Loucy (cell line): Measurements from ENCODE around the gene WDR49.
A peak's percentile ranks its signal among the peaks of the same experiment; 100 is the strongest.

Experiments
- H2AFZ ChIP-seq: fragments of 200-600 bp; sonication (generic); 2 replicates; pipeline ENCODE4 v1.6.0; 2016; ENCODE audit warnings: antibody characterized with exemption, mild to moderate bottlenecking, low read length, moderate library complexity
- H3F3A ChIP-seq: fragments of 200-600 bp; 2 replicates; pipeline ENCODE4 v1.6.0; 2016; ENCODE audit warnings: antibody characterized with exemption, low read depth, mild to moderate bottlenecking
- H3K27me3 ChIP-seq: fragments of 200-600 bp; sonication (generic); 2 replicates; pipeline ENCODE4 v1.6.1; 2014; ENCODE audit warnings: low read length, mild to moderate bottlenecking; ENCODE audit not compliant: insufficient read depth, poor library complexity, severe bottlenecking
- H3K36me3 ChIP-seq: fragments of 200-600 bp; sonication (generic); 2 replicates; pipeline ENCODE4 v1.6.1; 2016; ENCODE audit warnings: low read length; ENCODE audit not compliant: insufficient read depth
- H3K4me1 ChIP-seq: fragments of 200-600 bp; sonication (generic); 2 replicates; pipeline ENCODE4 v1.5.1; 2014; ENCODE audit warnings: low read length, mild to moderate bottlenecking; ENCODE audit not compliant: insufficient read depth, poor library complexity, severe bottlenecking
- H3K4me2 ChIP-seq: fragments of 200-600 bp; sonication (generic); 2 replicates; pipeline ENCODE4 v1.6.0; 2014; ENCODE audit warnings: antibody characterized with exemption, low read length, low read depth, mild to moderate bottlenecking; ENCODE audit not compliant: poor library complexity, severe bottlenecking
- H3K4me3 ChIP-seq: fragments of 200-600 bp; sonication (generic); 2 replicates; pipeline ENCODE4 v1.5.1; 2014; ENCODE audit warnings: low read length, mild to moderate bottlenecking, mixed read lengths; ENCODE audit not compliant: poor library complexity, severe bottlenecking
- H3K79me2 ChIP-seq: fragments of 200-600 bp; sonication (generic); 2 replicates; pipeline ENCODE4 v1.6.1; 2014; ENCODE audit warnings: low read length; ENCODE audit not compliant: insufficient read depth
- H3K9ac ChIP-seq: fragments of 200-600 bp; sonication (generic); 2 replicates; pipeline ENCODE4 v1.6.0; 2014; ENCODE audit warnings: mild to moderate bottlenecking, low read depth, low read length, moderate library complexity; ENCODE audit not compliant: poor library complexity, severe bottlenecking
- H3K9me2 ChIP-seq: fragments of 200-600 bp; sonication (generic); replicated peaks from 2 replicates; pipeline ENCODE4 v1.6.1; 2016; ENCODE audit warnings: low read depth, low read length, mixed read lengths
- H3K9me3 ChIP-seq: fragments of 200-600 bp; sonication (generic); 2 replicates; pipeline ENCODE4 v1.6.1; 2014; ENCODE audit warnings: mild to moderate bottlenecking, antibody characterized with exemption, low read length, low read depth; ENCODE audit not compliant: insufficient read depth
- H4K20me1 ChIP-seq: fragments of 200-600 bp; sonication (generic); 2 replicates; pipeline ENCODE4 v1.6.0; 2014; ENCODE audit warnings: antibody characterized with exemption, low read length, mild to moderate bottlenecking; ENCODE audit not compliant: insufficient read depth, poor library complexity, severe bottlenecking
- CTCF ChIP-seq: fragments of 200-600 bp; sonication (generic); conservative IDR thresholded peaks from 2 replicates; pipeline ENCODE4 v1.5.1; 2014; ENCODE audit warnings: mild to moderate bottlenecking, antibody characterized with exemption, low read length
- EZH2phosphoT487 ChIP-seq: fragments of 200-600 bp; IDR thresholded peaks from 2 replicates; pipeline ENCODE4 v1.6.1; 2018; ENCODE audit warnings: antibody characterized with exemption, mild to moderate bottlenecking, moderate library complexity, borderline replicate concordance

Gene WDR49

GRCh38 chr3:167497903-167498302, 155.8 kb downstream of the WDR49 start:
- H3K27me3 ChIP-seq = no peaks in the 10 kb centered on the region
- no peak overlapping the region for H3K4me2 ChIP-seq
- TF ChIP-seq EZH2phosphoT487 = no peak
- H3K4me3 ChIP-seq = no peak overlapping the region
- H3K9me2 ChIP-seq = no peaks in the 10 kb centered on the region
- H3K79me2 ChIP-seq = no peaks in the 10 kb centered on the region
- H3K4me1 ChIP-seq = no peaks in the 10 kb centered on the region
- H3F3A ChIP-seq = no peaks in the 10 kb centered on the region
- no peaks in the 10 kb centered on the region for H3K9me3 ChIP-seq
- no peaks in the 10 kb centered on the region for H4K20me1 ChIP-seq
- H2AFZ ChIP-seq = no peak overlapping the region
- no peak overlapping the region for H3K9ac ChIP-seq
- no peaks in the 10 kb centered on the region for H3K36me3 ChIP-seq

- H3K9me2 ChIP-seq = no peaks in the 10 kb centered on the region
Measured at GRCh38 chr3:167493244-167493643, 160.5 kb downstream of the WDR49 start.

GRCh38 chr3:167491621-167492020, 162.1 kb downstream of the WDR49 start:
- Histone ChIP-seq H3K79me2 (no peaks in the 10 kb centered on the region), H3F3A (no peaks in the 10 kb centered on the region), H4K20me1 (no peaks in the 10 kb centered on the region), H3K9ac (no peak overlapping the region), H2AFZ (no peak overlapping the region), H3K27me3 (no peaks in the 10 kb centered on the region), H3K9me3 (no peaks in the 10 kb centered on the region), H3K4me1 (no peaks in the 10 kb centered on the region), H3K9me2 (no peaks in the 10 kb centered on the region), H3K4me3 (no peak overlapping the region), H3K4me2 (no peak overlapping the region), H3K36me3 (no peaks in the 10 kb centered on the region)
- TF ChIP-seq CTCF (no peak), EZH2phosphoT487 (no peak)

More at GRCh38 chr3:167493244-167493643, 160.5 kb downstream of the WDR49 start:
- Histone ChIP-seq H3F3A (no peaks in the 10 kb centered on the region), H4K20me1 (no peaks in the 10 kb centered on the region), H3K9me3 (no peaks in the 10 kb centered on the region), H3K36me3 (no peaks in the 10 kb centered on the region), H3K4me3 (no peak overlapping the region), H3K27me3 (no peaks in the 10 kb centered on the region), H3K79me2 (no peaks in the 10 kb centered on the region), H3K4me1 (no peaks in the 10 kb centered on the region), H3K4me2 (no peak overlapping the region), H2AFZ (no peak overlapping the region), H3K9ac (no peak overlapping the region)
- no peak for TF ChIP-seq EZH2phosphoT487
- peak; percentile 69 for TF ChIP-seq CTCF

- H3K9ac ChIP-seq = no peak overlapping the region
- H3K79me2 ChIP-seq = no peaks in the 10 kb centered on the region
- no peaks in the 10 kb centered on the region for H3K9me3 ChIP-seq
- H4K20me1 ChIP-seq = no peaks in the 10 kb centered on the region
- no peaks in the 10 kb centered on the region for H3K9me2 ChIP-seq
- TF ChIP-seq EZH2phosphoT487 (no peak), CTCF (no peak)
- no peak overlapping the region for H2AFZ ChIP-seq
- H3K27me3 ChIP-seq = no peaks in the 10 kb centered on the region
- H3K36me3 ChIP-seq = no peaks in the 10 kb centered on the region
- H3K4me3 ChIP-seq = no peak overlapping the region
- H3K4me2 ChIP-seq = no peak overlapping the region
- no peaks in the 10 kb centered on the region for H3K4me1 ChIP-seq
- no peaks in the 10 kb centered on the region for H3F3A ChIP-seq
Measured at GRCh38 chr3:167489571-167489970, 164.2 kb downstream of the WDR49 start.
